ENCODE results near the gene CUL2. TPM values are rescaled to one million over a fixed set of nuclear protein-coding genes. Genes with fewer than 3 reads are reported as not detected.
"Not testable (repeated sequence)": the region's sequence is repeated elsewhere in the genome, so short reads cannot be mapped to it uniquely, and the experiment has no call there.

CUL2 gene
- total RNA-seq, 1 donor: 41.9 TPM

GRCh38 chr10:35089611-35090161 lies 455 bp downstream of the CUL2 start:
- H3K4me3 ChIP-seq (ENCODE audit: low read depth, low read length): peak overlapping the region; percentile 81
- DNase-seq (ENCODE audit: low read depth): peak; percentile 53
- no peak for TF ChIP-seq CTCF (IDR thresholded peaks at IDR 0.05; ENCODE audit: insufficient read depth, low read depth, low read length)

GRCh38 chr10:35083242-35083641 lies 6.9 kb downstream of the CUL2 start:
- no peak overlapping the region for H3K4me3 ChIP-seq (ENCODE audit: low read depth, low read length)
- no peak for TF ChIP-seq CTCF (IDR thresholded peaks at IDR 0.05; ENCODE audit: insufficient read depth, low read depth, low read length)
- no peak for DNase-seq (ENCODE audit: low read depth)

GRCh38 chr10:35080261-35080660 lies 9.9 kb downstream of the CUL2 start:
- H3K4me3 ChIP-seq (ENCODE audit: low read depth, low read length); DNase-seq (ENCODE audit: low read depth): not testable (repeated sequence)

- DNase-seq (ENCODE audit: low read depth): peak; percentile 86
- no peak for TF ChIP-seq CTCF (IDR thresholded peaks at IDR 0.05; ENCODE audit: insufficient read depth, low read depth, low read length)
- no peak overlapping the region for H3K4me3 ChIP-seq (ENCODE audit: low read depth, low read length)
Measured at GRCh38 chr10:35079763-35080162, 10.4 kb downstream of the CUL2 start.

- DNase-seq (ENCODE audit: low read depth): no peak
- no peak overlapping the region for H3K4me3 ChIP-seq (ENCODE audit: low read depth, low read length)
- TF ChIP-seq CTCF (IDR thresholded peaks at IDR 0.05; ENCODE audit: insufficient read depth, low read depth, low read length): no peak
Measured at GRCh38 chr10:35079265-35079664, 10.9 kb downstream of the CUL2 start.

- no peak overlapping the region for H3K4me3 ChIP-seq (ENCODE audit: low read depth, low read length)
- no peak for DNase-seq (ENCODE audit: low read depth)
- no peak for TF ChIP-seq CTCF (IDR thresholded peaks at IDR 0.05; ENCODE audit: insufficient read depth, low read depth, low read length)
Measured at GRCh38 chr10:35075228-35075627, 14.9 kb downstream of the CUL2 start.

- no peak for DNase-seq (ENCODE audit: low read depth)
- no peak for TF ChIP-seq CTCF (IDR thresholded peaks at IDR 0.05; ENCODE audit: insufficient read depth, low read depth, low read length)
- H3K4me3 ChIP-seq (ENCODE audit: low read depth, low read length): no peak overlapping the region
Measured at GRCh38 chr10:35074266-35074665, 15.9 kb downstream of the CUL2 start.

All from fibroblast of villous mesenchyme (primary cell).